Mucosa of gallbladder (tissue), 1 donor: Measurements from ENCODE around the gene GULP1. TPM values are rescaled to one million over a fixed set of nuclear protein-coding genes. Genes with fewer than 3 reads are reported as not detected.

Experiments used
- DNase-seq: peaks from one replicate; pipeline ENCODE4 v3.0.0-alpha.2; 2020; ENCODE audit warnings: low spot score
- total RNA-seq: library from RNA; stranded (reverse); gene quantifications from one replicate; pipeline ENCODE4 v1.2.1, GENCODE V29; 2021
- donor health status: DM: no; HTN: no; CAD: no.

Gene GULP1
- total RNA-seq, 1 donor from 2014 or later, result 53.4 TPM

- no peak for DNase-seq
Measured at GRCh38 chr2:188322569-188323551, 31.2 kb downstream of the GULP1 start.

- no peak for DNase-seq
Measured at GRCh38 chr2:188324067-188324466, 32.4 kb downstream of the GULP1 start.

- no peak for DNase-seq
Measured at GRCh38 chr2:188326290-188326668, 34.6 kb downstream of the GULP1 start.

- DNase-seq, result peak; percentile 17
Measured at GRCh38 chr2:188326669-188327301, 35.1 kb downstream of the GULP1 start.

GRCh38 chr2:188327518-188328213 is 36.0 kb downstream of the GULP1 start:
- no peak for DNase-seq

GRCh38 chr2:188328419-188328818 is 36.7 kb downstream of the GULP1 start:
- DNase-seq, result no peak

GRCh38 chr2:188330316-188331053 is 38.8 kb downstream of the GULP1 start:
- DNase-seq, result no peak

- DNase-seq, result no peak
Measured at GRCh38 chr2:188332619-188333018, 40.9 kb downstream of the GULP1 start.

- no peak for DNase-seq
Measured at GRCh38 chr2:188333751-188334524, 42.3 kb downstream of the GULP1 start.

- DNase-seq, result no peak
Measured at GRCh38 chr2:188338463-188338862, 46.8 kb downstream of the GULP1 start.

- DNase-seq, result no peak
Measured at GRCh38 chr2:188340257-188340656, 48.6 kb downstream of the GULP1 start.

- no peak for DNase-seq
Measured at GRCh38 chr2:188345020-188345419, 53.3 kb downstream of the GULP1 start.

GRCh38 chr2:188345426-188345825 is 53.8 kb downstream of the GULP1 start:
- no peak for DNase-seq

- DNase-seq, result no peak
Measured at GRCh38 chr2:188345831-188346458, 54.3 kb downstream of the GULP1 start.

GRCh38 chr2:188349019-188349418 is 57.3 kb downstream of the GULP1 start:
- DNase-seq, result no peak

- no peak for DNase-seq
Measured at GRCh38 chr2:188353282-188353681, 61.6 kb downstream of the GULP1 start.

GRCh38 chr2:188360485-188361263 is 69.0 kb downstream of the GULP1 start:
- no peak for DNase-seq

GRCh38 chr2:188364033-188364630 is 72.5 kb downstream of the GULP1 start:
- DNase-seq, result no peak

- DNase-seq, result no peak
Measured at GRCh38 chr2:188365058-188365641, 73.5 kb downstream of the GULP1 start.
